ENCODE data around the gene TANGO6.

GRCh38 chr16:69087161-69087581, 243.8 kb downstream of the TANGO6 start:
- TF ChIP-seq CTCF (conservative IDR thresholded peaks at IDR 0.05; ENCODE audit: low read length) (no peak), EZH2phosphoT487 (IDR thresholded peaks at IDR 0.05; ENCODE audit: borderline replicate concordance, low read depth, low read length) (no peak)
